Adipose tissue (tissue), 3 donors: Measurements from ENCODE around the gene RBAK. TPM values are rescaled to one million over a fixed set of nuclear protein-coding genes. Genes with fewer than 3 reads are reported as not detected.
"Not testable (repeated sequence)": the region's sequence is repeated elsewhere in the genome, so short reads cannot be mapped to it uniquely, and the experiment has no call there.

Experiments
- H3K27ac ChIP-seq: one replicate; pipeline ENCODE4 v1.5.1; 2013; ENCODE audit warnings: low read depth, low read length
- whole genome bisulfite sequencing, 3 donors: extraction: QIAGEN DNeasy Blood & Tissue Kit; methylation state at CpG; one replicate each; pipeline ENCODE4 v1.1.7; 2013; 5-methylcytosine and 5-hydroxymethylcytosine counted together
- polyA plus RNA-seq, 3 donors: library from polyadenylated mRNA; stranded (reverse); fragments of 200-250 nt; gene quantifications; one replicate each; pipeline ENCODE4 v1.2.3, GENCODE V29; 2013
- donor health status: healthy with polysubstance abuse.
- donor health status: Bipolar disorder and iron deficiency.
- donor health status: healthy.

The RBAK gene
- polyA plus RNA-seq, 3 donors, result 2.1 to 2.9 (median 2.8) TPM

GRCh38 chr7:5043661-5044060, 2.0 kb upstream of the RBAK start:
- WGBS, 3 donors, result 63 to 92% (median 80%) methylated on average over 2 of the region's 2 CpGs
- H3K27ac ChIP-seq, result no peak overlapping the region

- WGBS, 3 donors, result 0 to 2% (median 1%) methylated on average over 14 to 20 of the region's 20 CpGs
- H3K27ac ChIP-seq, result not testable (repeated sequence)
Measured at GRCh38 chr7:5046397-5046732, 705 bp downstream of the RBAK start.

GRCh38 chr7:5047127-5047526, 1.5 kb downstream of the RBAK start:
- 96 to 97% (median 96%) methylated on average over 2 of the region's 2 CpGs for WGBS, 3 donors
- H3K27ac ChIP-seq, result not testable (repeated sequence)

- 97 to 99% (median 98%) methylated on average over 2 of the region's 2 CpGs for WGBS, 3 donors
- H3K27ac ChIP-seq, result no peak overlapping the region
Measured at GRCh38 chr7:5050676-5051075, 5.0 kb downstream of the RBAK start.

- H3K27ac ChIP-seq, result not testable (repeated sequence)
Measured at GRCh38 chr7:5051731-5052130, 6.1 kb downstream of the RBAK start.

- WGBS, 3 donors, result 98 to 100% (median 100%) methylated on average over 1 of the region's 1 CpG
- no peak overlapping the region for H3K27ac ChIP-seq
Measured at GRCh38 chr7:5053175-5053574, 7.5 kb downstream of the RBAK start.

- WGBS, 3 donors, result 97 to 99% (median 97%) methylated on average over 2 of the region's 2 CpGs
- H3K27ac ChIP-seq, result no peak overlapping the region
Measured at GRCh38 chr7:5063698-5064097, 18.0 kb downstream of the RBAK start.

GRCh38 chr7:5064391-5065106, 18.9 kb downstream of the RBAK start:
- WGBS, 3 donors, result 97 to 99% (median 99%) methylated on average over 12 of the region's 12 CpGs
- no peak overlapping the region for H3K27ac ChIP-seq

GRCh38 chr7:5065107-5065407, 19.4 kb downstream of the RBAK start:
- H3K27ac ChIP-seq, result no peak overlapping the region
- 98 to 99% (median 98%) methylated on average over 5 of the region's 5 CpGs for WGBS, 3 donors

GRCh38 chr7:5068521-5068920, 22.9 kb downstream of the RBAK start:
- WGBS, 3 donors, result 80 to 91% (median 88%) methylated on average over 4 of the region's 4 CpGs

GRCh38 chr7:5070206-5070605, 24.5 kb downstream of the RBAK start:
- 92 to 96% (median 95%) methylated on average over 4 of the region's 4 CpGs for WGBS, 3 donors
- no peak overlapping the region for H3K27ac ChIP-seq

More at GRCh38 chr7:5068521-5068920, 22.9 kb downstream of the RBAK start:
- no peak overlapping the region for H3K27ac ChIP-seq

GRCh38 chr7:5075187-5075586, 29.5 kb downstream of the RBAK start:
- not testable (repeated sequence) for H3K27ac ChIP-seq
- WGBS, 3 donors, result 84 to 90% (median 85%) methylated on average over 11 of the region's 11 CpGs

- WGBS, 3 donors, result 27 to 36% (median 32%) methylated on average over 11 of the region's 11 CpGs
- H3K27ac ChIP-seq, result no peak overlapping the region
Measured at GRCh38 chr7:5077740-5078139, 32.1 kb downstream of the RBAK start.

- H3K27ac ChIP-seq, result no peak overlapping the region
- WGBS, 3 donors, result 30 to 39% (median 32%) methylated on average over 7 of the region's 7 CpGs
Measured at GRCh38 chr7:5082806-5083205, 37.1 kb downstream of the RBAK start.

- no peak overlapping the region for H3K27ac ChIP-seq
- WGBS, 3 donors, result 87 to 89% (median 89%) methylated on average over 24 of the region's 24 CpGs
Measured at GRCh38 chr7:5083311-5083711, 37.7 kb downstream of the RBAK start.

- no peak overlapping the region for H3K27ac ChIP-seq
- 74 to 83% (median 81%) methylated on average over 9 of the region's 9 CpGs for WGBS, 3 donors
Measured at GRCh38 chr7:5086256-5086655, 40.6 kb downstream of the RBAK start.

GRCh38 chr7:5088228-5088833, 42.7 kb downstream of the RBAK start:
- WGBS, 3 donors, result 58 to 79% (median 65%) methylated on average over 11 to 12 of the region's 12 CpGs
- H3K27ac ChIP-seq, result not testable (repeated sequence)

- H3K27ac ChIP-seq, result no peak overlapping the region
- WGBS, 3 donors, result 69 to 79% (median 72%) methylated on average over 8 of the region's 8 CpGs
Measured at GRCh38 chr7:5088906-5089305, 43.2 kb downstream of the RBAK start.

- H3K27ac ChIP-seq, result no peak overlapping the region
- WGBS, 3 donors, result 55 to 88% (median 74%) methylated on average over 5 of the region's 5 CpGs
Measured at GRCh38 chr7:5093948-5094347, 48.3 kb downstream of the RBAK start.

- H3K27ac ChIP-seq, result no peak overlapping the region
- 77 to 86% (median 78%) methylated on average over 2 of the region's 2 CpGs for WGBS, 3 donors
Measured at GRCh38 chr7:5094641-5095040, 49.0 kb downstream of the RBAK start.
